Retinal pigment epithelial cell (primary cell): ENCODE data around the gene SOX1.

Source experiments
- DNase-seq: peaks from one replicate; pipeline ENCODE4 v3.0.0-alpha.2; 2010; ENCODE audit warnings: low read depth
- H3K4me3 ChIP-seq: 2 replicates; pipeline ENCODE4 v1.5.1; 2011; ENCODE audit warnings: mild to moderate bottlenecking, low read length, control low read depth, moderate library complexity
- TF ChIP-seq, protein P1 (sequence below): conservative IDR thresholded peaks from 2 replicates; pipeline ENCODE4 v1.5.1; 2011; ENCODE audit warnings: low read depth, low read length, control low read depth, inconsistent platforms

SOX1 gene

DNA sequence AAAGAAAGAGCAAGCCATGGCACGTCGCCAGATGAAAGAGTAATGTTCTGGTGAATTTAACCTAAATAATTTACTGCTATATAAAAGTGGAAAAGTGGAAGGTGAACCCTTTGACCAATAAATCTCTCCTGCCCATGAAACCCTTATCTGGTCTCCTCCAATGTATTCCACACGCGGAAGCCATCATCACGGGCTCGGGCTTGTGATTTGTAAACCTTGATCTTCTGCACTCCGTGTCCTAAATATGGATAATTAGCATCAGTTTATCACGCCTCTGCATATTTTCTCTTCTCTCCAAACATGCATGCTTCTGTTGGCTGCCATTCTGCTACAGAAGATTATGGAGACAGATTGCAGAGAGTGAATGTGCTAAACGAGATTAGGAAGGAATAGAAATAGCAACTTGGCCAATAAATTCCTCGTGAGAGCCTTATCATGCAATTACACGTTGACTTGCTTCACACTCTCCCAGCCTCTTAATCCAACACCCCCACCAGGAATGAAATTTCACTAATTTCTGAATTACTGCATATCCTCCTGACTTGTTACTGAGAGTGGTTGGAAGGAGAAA, 34.5 kb downstream of the SOX1 start:
- DNase-seq = no peak
- TF ChIP-seq, protein P1, sequence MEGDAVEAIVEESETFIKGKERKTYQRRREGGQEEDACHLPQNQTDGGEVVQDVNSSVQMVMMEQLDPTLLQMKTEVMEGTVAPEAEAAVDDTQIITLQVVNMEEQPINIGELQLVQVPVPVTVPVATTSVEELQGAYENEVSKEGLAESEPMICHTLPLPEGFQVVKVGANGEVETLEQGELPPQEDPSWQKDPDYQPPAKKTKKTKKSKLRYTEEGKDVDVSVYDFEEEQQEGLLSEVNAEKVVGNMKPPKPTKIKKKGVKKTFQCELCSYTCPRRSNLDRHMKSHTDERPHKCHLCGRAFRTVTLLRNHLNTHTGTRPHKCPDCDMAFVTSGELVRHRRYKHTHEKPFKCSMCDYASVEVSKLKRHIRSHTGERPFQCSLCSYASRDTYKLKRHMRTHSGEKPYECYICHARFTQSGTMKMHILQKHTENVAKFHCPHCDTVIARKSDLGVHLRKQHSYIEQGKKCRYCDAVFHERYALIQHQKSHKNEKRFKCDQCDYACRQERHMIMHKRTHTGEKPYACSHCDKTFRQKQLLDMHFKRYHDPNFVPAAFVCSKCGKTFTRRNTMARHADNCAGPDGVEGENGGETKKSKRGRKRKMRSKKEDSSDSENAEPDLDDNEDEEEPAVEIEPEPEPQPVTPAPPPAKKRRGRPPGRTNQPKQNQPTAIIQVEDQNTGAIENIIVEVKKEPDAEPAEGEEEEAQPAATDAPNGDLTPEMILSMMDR = no peak
- no peak overlapping the region for H3K4me3 ChIP-seq

DNA sequence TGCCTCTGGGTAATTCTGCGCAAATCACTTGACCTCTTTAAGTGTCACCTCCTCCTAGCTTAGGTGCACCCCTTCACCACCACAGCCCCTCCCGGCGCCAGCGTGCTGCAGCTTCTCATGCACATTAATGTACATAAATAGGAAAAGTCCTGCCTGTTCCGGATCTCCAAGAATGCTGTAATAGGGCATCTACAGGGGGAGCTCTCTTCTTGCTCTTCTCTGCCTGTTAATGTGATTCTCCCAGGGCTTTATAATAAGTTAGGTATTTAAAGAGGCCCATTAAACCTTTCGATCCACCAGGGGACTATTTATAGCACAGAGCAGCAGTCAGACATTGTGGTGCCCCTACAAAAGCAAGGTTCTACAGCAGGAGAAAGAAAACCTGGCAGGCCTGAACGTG, 35.3 kb downstream of the SOX1 start:
- no peak overlapping the region for H3K4me3 ChIP-seq
- TF ChIP-seq, protein P1 = no peak
- DNase-seq = no peak

DNA sequence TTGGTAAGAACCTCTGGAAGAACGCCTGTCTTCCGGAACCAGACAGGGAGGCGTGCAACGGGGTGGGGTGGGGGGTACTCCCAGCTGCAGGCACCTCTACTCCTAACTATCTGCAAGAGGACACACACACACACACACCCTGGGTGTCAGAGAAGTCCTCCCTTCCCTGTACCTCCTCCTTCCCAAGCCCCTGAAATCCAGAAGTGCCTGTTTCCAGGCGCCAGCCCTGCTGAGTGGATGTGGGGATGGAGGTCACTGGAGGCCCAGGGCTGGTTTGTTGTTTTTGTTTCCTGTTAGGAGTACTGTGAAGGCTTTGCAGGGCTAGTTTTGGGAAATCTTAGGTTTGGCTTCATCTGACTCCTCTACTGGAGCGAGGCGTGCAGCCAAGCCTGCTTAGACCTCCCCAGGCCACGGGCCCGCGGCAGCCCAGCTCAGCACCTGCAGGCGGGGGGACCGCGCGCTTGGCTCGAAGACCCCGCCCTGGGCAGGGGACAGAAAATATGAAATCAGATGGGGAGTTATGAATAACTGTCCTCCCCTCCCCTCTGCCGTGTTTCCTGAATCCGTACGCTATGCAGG, 36.4 kb downstream of the SOX1 start:
- TF ChIP-seq, protein P1 = no peak
- DNase-seq = no peak
- H3K4me3 ChIP-seq = no peak overlapping the region

DNA sequence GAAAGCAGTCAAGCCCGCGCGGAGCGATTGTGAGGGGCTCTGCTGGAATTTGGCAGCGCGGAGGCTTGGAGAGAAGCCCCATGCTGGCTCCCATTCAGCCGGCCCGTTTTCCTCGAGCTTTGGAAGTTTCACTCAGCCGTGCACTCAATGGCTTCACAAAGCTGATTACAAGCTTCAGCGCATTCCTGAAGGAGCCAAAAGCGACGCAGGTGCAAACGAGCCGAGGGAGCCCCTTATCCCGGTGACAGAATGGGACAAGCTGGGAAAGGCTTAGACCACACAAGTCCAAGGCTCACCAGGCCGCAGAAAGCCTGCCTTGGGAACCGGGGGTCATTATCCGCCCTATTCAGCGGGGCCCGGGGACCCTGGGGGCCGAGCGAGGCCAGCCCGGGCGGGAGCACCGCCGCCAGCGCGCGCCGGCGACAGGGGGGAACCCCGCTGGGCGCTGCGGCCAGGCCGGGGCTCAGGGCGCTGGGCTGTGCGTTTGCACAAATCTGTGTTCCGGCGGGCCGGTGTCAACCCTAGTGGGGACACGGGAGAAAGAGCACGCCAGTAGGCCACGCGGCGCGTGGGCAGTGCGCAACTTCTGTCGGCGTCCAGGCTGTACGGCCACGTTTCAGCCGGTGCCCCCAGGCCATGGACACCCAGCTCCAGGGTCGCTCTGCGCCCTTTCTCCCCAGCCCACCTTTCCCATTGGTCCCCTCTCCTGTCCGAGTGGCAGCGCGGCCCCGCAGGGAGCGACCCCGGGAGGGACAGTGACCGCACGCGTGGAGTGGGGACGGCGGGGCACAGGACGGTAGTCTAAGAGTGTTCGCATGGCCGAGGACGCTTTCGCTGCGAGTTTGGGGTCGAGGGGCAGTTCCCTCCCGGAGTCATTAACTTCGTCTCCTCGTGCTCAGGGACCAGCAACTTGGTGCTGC, 37.3 kb downstream of the SOX1 start:
- DNase-seq = no peak
- TF ChIP-seq, protein P1 = no peak
- H3K4me3 ChIP-seq = no peak overlapping the region

DNA sequence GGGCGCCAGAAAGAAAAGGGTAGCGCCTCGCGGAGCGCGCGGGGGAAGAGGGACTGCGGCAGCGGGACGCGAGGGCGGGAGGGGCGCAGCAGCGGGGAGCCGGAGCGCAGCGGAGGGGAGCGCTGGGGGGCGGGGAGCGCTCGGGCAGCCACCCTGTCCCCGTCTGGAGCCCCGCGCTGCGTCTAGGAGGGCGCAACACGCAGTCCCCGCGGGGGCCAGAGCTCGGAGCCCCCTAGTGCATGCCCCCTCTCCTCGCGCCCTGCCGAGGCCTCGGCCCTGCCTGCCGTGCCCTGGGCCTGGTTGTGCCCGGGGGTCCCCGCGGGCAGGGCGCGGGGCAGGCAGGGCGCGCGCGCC, 37.9 kb downstream of the SOX1 start:
- H3K4me3 ChIP-seq = no peak overlapping the region
- DNase-seq = no peak
- TF ChIP-seq, protein P1 = no peak

DNA sequence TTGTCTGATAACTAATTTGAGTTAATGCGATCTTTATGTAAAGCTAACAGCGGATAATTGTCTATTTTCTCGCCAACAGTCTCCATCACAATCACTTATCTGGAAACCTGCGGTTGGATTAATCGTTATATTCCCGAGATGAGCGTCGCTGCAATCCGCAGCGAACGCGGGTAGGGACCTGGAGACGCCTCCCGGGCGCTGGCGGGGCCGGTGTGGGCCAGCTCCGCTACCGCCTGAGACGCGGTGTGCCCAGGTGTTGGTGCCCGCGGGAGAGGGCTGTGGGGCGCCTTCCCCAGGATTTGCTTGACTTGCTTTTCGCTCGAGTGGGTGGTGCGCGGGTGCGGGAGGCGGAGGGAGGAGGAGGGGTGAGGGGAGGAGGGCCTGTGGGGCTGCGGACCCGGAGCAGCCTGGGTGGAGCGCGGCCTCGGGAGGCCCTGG, 38.3 kb downstream of the SOX1 start:
- DNase-seq = no peak
- no peak overlapping the region for H3K4me3 ChIP-seq
- TF ChIP-seq, protein P1 = no peak
